Measurements from ENCODE around the gene DDX6. TPM values are rescaled to one million over a fixed set of nuclear protein-coding genes. Genes with fewer than 3 reads are reported as not detected.

DDX6 gene
- total and polyA plus RNA-seq, 2 of the 8 experiments (the other 6 are each of a cell fraction or from before 2014, with no cell fraction given) = 29.8 to 181 TPM

DNA sequence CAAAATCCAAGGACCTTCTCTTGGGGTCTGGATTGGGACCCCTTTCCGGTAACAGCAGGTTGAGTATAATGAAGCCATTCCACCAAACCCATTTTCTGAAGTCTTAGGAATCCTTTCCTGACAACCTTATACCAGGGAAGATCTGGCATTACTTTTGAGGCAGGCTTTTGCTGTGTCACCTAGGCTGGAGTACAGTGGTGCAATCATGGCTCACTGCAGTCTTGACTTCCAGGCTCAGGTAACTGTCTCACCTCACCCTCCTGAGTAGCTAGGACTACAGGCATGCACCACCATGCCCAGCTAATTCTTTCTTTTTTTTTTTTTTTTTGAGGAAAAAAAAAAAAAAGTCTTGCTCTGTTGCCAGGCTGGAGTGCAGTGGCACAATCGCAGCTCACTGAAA is 55.8 kb downstream of the DDX6 start (continued):
- TF ChIP-seq SIX5 (IDR thresholded peaks at IDR 0.05; ENCODE audit: low read depth, low read length) = no peak
- no peak for TF ChIP-seq POLR2AphosphoS5 (IDR thresholded peaks at IDR 0.05; ENCODE audit: low read depth, low read length)
- no peak for TF ChIP-seq CTBP2 (IDR thresholded peaks at IDR 0.05; ENCODE audit: borderline replicate concordance, insufficient read depth, insufficient read length, low read length)
- TF ChIP-seq BRCA1 (IDR thresholded peaks at IDR 0.05; ENCODE audit: low read depth, low read length) = no peak
- TF ChIP-seq CREB1 (IDR thresholded peaks at IDR 0.05) = no peak
- TF ChIP-seq SAP30 (IDR thresholded peaks at IDR 0.05; ENCODE audit: insufficient read depth, insufficient replicate concordance, low read length) = no peak
- no peak for TF ChIP-seq ASH2L (IDR thresholded peaks at IDR 0.05; ENCODE audit: low read length)
- TF ChIP-seq SP2 (IDR thresholded peaks at IDR 0.05; ENCODE audit: low read length) = no peak
